HG02759 (cell line): ENCODE measurements around the gene MARCO.
"Not testable (repeated sequence)": the region's sequence is repeated elsewhere in the genome, so short reads cannot be mapped to it uniquely, and the experiment has no call there.

Experiments used
- ATAC-seq: cut with Tn5 transposase; IDR thresholded peaks from one replicate; pipeline ENCODE4 v1.9.1; 2021; ENCODE audit warnings: mild to moderate bottlenecking, moderate library complexity; ENCODE audit not compliant: unreplicated experiment

MARCO gene

DNA sequence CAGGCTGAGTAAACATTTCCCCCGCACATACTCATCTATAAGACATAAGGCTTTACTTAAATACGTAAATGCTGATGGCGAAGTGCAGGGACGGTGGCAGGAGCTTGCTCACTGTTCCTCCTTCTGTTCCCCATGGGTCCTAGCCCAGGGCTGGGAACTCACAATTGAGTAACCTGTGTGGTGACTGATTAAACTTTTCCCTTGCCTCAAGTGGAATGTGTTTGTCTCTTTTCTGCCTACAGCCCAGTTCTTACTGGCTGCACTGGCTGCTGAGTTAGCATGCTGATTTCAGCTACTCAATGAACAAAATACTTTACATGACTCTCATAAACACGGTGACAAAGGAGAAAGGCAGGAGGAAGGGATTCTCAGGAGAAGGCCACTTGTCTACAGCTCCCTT lies 87.3 kb downstream of the MARCO start:
- ATAC-seq = no peak

DNA sequence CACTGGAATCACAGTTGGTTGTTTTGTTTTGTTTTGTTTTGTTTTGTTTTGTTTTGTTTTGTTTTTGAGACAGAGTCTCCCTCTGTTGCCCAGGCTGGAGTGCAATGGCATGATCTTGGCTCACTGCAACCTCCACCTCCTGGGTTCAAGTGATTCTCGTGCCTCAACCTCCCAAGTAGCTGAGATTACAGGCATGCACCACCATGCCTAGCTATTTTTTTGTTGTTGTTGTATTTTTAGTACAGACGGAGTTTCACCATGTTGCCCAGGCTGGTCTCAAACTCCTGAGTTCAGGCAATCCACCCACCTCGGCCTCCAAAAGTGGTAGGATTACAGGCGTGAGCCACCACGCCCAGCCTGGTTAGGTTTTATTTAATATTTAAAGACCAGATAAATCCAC lies 95.9 kb downstream of the MARCO start:
- ATAC-seq = not testable (repeated sequence)

DNA sequence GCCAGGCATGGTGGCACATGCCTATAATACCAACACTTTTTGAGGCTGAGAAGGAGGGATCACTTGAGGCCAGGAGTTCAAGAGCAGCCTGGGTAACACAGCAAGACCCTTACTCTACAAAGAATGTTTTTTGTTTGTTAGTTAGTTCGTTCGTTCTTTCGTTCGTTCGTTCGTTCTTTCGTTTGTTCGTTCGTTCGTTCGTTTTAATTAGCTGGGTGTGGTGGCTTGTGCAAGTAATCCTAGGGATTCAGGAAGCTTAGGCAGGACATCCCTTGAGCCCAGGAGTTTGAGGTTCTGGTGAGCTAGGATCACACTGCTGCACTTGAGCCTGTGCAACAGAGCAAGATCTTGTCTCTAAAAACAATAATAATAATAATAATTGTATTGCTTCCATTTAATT lies 98.7 kb downstream of the MARCO start:
- no peak for ATAC-seq
